ENCODE measurements around the gene PHC2. TPM values are rescaled to one million over a fixed set of nuclear protein-coding genes. Genes with fewer than 3 reads are reported as not detected.

The PHC2 gene
- total RNA-seq, 1 donor from 2014 or later: 287 TPM

DNA sequence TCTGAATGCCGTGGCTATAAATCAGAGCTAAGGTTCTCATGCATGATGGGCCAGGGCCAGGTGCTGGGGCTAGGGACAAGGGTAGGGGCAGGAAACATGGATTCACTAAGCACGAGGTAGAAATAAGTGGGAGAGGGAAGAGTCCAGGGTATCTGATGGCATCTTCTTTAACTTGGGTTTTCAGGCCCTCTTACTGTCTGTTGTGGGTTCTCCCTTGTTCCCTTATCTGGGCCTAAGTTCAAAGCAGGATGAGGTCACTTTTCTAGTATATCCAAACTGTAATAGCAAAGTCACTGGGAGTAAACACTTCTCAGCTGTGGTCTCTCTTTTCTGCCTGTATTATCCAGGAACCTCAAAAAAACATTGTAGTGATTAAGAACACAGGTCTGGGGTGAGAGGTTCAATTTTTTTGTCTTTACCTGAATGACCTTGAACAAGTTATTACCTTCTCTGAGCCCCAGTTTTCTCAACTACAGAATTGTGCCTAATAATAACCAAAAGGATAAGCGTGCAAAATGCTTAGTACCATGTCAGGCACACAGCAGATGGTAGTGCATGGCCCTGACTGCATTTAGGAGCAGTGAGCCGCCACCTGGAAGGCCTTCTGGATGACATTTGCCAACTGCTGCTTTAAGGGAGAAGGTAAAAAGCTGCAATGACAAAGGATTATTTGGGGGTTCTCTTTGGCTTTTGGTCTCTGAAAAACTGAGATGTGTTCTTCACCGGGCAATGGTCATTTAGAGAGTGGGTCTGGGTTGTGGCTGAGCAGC is 56.4 kb downstream of the PHC2 start:
- peak overlapping the region; percentile 65 for H3K27ac Mint-ChIP-seq (ENCODE audit: unreplicated experiment)
- TF ChIP-seq, protein P1, sequence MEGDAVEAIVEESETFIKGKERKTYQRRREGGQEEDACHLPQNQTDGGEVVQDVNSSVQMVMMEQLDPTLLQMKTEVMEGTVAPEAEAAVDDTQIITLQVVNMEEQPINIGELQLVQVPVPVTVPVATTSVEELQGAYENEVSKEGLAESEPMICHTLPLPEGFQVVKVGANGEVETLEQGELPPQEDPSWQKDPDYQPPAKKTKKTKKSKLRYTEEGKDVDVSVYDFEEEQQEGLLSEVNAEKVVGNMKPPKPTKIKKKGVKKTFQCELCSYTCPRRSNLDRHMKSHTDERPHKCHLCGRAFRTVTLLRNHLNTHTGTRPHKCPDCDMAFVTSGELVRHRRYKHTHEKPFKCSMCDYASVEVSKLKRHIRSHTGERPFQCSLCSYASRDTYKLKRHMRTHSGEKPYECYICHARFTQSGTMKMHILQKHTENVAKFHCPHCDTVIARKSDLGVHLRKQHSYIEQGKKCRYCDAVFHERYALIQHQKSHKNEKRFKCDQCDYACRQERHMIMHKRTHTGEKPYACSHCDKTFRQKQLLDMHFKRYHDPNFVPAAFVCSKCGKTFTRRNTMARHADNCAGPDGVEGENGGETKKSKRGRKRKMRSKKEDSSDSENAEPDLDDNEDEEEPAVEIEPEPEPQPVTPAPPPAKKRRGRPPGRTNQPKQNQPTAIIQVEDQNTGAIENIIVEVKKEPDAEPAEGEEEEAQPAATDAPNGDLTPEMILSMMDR (IDR thresholded peaks at IDR 0.05; ENCODE audit: partially characterized antibody, unreplicated experiment): no peak
- no peaks in the 10 kb centered on the region for H3K36me3 Mint-ChIP-seq (ENCODE audit: unreplicated experiment)

DNA sequence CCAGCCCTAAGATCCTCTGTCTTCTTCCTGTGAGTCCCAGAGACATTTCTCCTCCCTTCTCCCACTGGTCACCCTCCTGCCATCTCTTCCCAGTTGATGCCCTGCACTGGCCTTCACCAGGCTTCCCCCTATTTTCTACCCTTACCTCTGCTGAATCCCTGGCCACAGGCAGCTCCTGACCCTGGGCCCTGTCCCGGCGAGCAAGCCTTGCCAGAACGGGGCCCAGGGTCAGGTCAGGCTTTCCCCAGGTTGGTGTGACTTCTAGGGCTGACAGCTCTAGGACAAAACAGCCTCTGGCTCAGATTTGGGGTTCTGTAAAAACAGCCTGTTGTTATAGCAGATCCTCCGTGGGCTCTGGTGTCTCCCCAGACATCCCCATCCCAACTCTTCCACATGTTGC is 57.3 kb downstream of the PHC2 start:
- Mint-ChIP-seq H3K27me3 (ENCODE audit: unreplicated experiment) (peaks cover 3% of the 10 kb centered on the region), H3K27ac (ENCODE audit: unreplicated experiment) (peak overlapping the region; percentile 40), H3K36me3 (ENCODE audit: unreplicated experiment) (no peaks in the 10 kb centered on the region), H3K4me1 (ENCODE audit: low read depth, unreplicated experiment) (peaks cover 45% of the 10 kb centered on the region), H3K9me3 (ENCODE audit: unreplicated experiment) (peaks cover 7% of the 10 kb centered on the region), H3K4me3 (ENCODE audit: unreplicated experiment) (no peak overlapping the region)
- no peak for DNase-seq
- TF ChIP-seq, protein P1 (IDR thresholded peaks at IDR 0.05; ENCODE audit: partially characterized antibody, unreplicated experiment): no peak

More for the DNA sequence above, 56.4 kb downstream of the PHC2 start:
- Mint-ChIP-seq H3K27me3 (ENCODE audit: unreplicated experiment) (peaks cover 3% of the 10 kb centered on the region), H3K9me3 (ENCODE audit: unreplicated experiment) (peaks cover 7% of the 10 kb centered on the region), H3K4me1 (ENCODE audit: low read depth, unreplicated experiment) (peaks cover 39% of the 10 kb centered on the region), H3K4me3 (ENCODE audit: unreplicated experiment) (peak overlapping the region; percentile 4)
- DNase-seq: no peak

DNA sequence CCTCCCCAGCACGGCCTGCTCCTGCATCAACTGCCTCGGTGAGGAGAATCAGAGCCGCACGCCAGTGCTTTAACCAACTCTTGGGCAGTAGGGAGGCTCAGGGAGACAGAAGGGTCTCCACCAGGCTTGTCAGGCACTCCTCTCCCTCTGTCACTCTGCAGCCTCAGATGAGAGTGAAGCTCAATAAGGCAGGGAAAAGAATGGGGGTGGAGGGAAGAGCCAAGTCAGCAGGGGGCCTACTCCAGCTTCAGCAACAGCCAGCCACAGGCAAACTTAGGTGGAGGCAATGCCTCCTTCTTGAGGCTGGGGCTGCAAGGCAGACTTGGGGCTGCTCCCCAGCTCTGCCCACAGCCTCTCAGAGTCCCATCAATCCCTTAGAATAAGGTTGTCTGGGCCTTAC is 58.2 kb downstream of the PHC2 start:
- no peak overlapping the region for H3K27ac Mint-ChIP-seq (ENCODE audit: unreplicated experiment)
- H3K4me3 Mint-ChIP-seq (ENCODE audit: unreplicated experiment): no peak overlapping the region
- peaks cover 39% of the 10 kb centered on the region for H3K4me1 Mint-ChIP-seq (ENCODE audit: low read depth, unreplicated experiment)
- TF ChIP-seq, protein P1 (IDR thresholded peaks at IDR 0.05; ENCODE audit: partially characterized antibody, unreplicated experiment): no peak
- peaks cover 5% of the 10 kb centered on the region for H3K27me3 Mint-ChIP-seq (ENCODE audit: unreplicated experiment)
- no peaks in the 10 kb centered on the region for H3K36me3 Mint-ChIP-seq (ENCODE audit: unreplicated experiment)
- no peak for DNase-seq
- H3K9me3 Mint-ChIP-seq (ENCODE audit: unreplicated experiment): peaks cover 7% of the 10 kb centered on the region

DNA sequence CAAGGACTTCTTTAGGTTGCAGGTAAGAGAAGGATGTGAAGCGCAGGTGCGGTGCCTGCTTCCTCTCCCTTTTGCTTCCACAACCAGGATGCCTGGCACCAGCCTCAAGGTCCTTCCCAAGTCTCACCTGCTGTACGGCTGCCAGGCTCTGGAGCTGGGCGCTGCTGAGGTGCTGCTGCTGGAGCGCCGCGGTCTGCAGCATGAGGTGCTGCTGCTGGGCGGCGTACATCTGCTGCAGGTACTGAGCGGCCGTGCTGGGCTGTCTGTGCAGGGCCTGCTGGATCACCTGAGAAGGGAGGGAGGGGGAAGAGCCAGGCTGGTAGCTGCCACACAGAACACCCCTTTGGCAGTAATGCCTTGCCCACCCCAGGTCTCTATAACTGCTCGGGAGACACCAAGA is 58.7 kb downstream of the PHC2 start:
- peaks cover 5% of the 10 kb centered on the region for H3K27me3 Mint-ChIP-seq (ENCODE audit: unreplicated experiment)
- H3K9me3 Mint-ChIP-seq (ENCODE audit: unreplicated experiment): peaks cover 9% of the 10 kb centered on the region
- H3K27ac Mint-ChIP-seq (ENCODE audit: unreplicated experiment): no peak overlapping the region
- DNase-seq: no peak
- TF ChIP-seq, protein P1 (IDR thresholded peaks at IDR 0.05; ENCODE audit: partially characterized antibody, unreplicated experiment): no peak
- no peaks in the 10 kb centered on the region for H3K36me3 Mint-ChIP-seq (ENCODE audit: unreplicated experiment)
- no peak overlapping the region for H3K4me3 Mint-ChIP-seq (ENCODE audit: unreplicated experiment)
- H3K4me1 Mint-ChIP-seq (ENCODE audit: low read depth, unreplicated experiment): peaks cover 43% of the 10 kb centered on the region

DNA sequence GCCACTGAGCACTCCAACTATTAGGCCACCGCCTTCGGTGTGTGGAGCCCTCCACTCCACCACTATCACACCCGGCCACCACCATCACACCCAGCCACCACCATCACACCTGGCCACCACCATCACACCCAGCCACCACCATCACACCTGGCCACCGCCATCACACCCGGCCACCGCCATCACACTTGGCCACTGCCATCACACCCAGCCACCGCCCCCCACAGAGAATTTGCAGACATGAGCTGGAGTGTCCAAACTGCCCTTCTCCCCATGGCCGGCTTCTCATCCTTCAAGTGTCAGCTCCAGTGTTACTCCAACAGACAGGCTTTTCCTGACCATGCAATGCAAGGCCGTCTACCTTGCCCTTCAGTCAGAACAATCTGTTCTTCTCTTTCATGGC is 59.6 kb downstream of the PHC2 start:
- Mint-ChIP-seq H3K4me1 (ENCODE audit: low read depth, unreplicated experiment) (peaks cover 48% of the 10 kb centered on the region), H3K9me3 (ENCODE audit: unreplicated experiment) (peaks cover 12% of the 10 kb centered on the region), H3K27ac (ENCODE audit: unreplicated experiment) (no peak overlapping the region), H3K4me3 (ENCODE audit: unreplicated experiment) (no peak overlapping the region), H3K27me3 (ENCODE audit: unreplicated experiment) (peaks cover 5% of the 10 kb centered on the region), H3K36me3 (ENCODE audit: unreplicated experiment) (no peaks in the 10 kb centered on the region)
- TF ChIP-seq, protein P1 (IDR thresholded peaks at IDR 0.05; ENCODE audit: partially characterized antibody, unreplicated experiment): no peak
- DNase-seq: no peak

All from glutamatergic neuron (in vitro differentiated cells).